Endothelial cell of umbilical vein (primary cell): ENCODE results near the gene MT1HL1. TPM values are rescaled to one million over a fixed set of nuclear protein-coding genes. Genes with fewer than 3 reads are reported as not detected.

Experiments
- BruUV-seq: library from RNA; stranded (reverse); fragments of 400-500 nt; replicated peaks from 2 replicates; lab custom pipeline; 2021; lab: Mats Ljungman, UMichigan
- CTCF ChIA-PET: fragments of 300-600, 350-600 bp; sonication (Branson Sonifier 250); formaldehyde crosslinking; loops from one replicate; lab custom pipeline; 2021; ENCODE audit warnings: antibody characterized with exemption, inconsistent platforms; lab: Charles Lee
- POLR2A ChIA-PET: fragments of 300-600, 350-600 bp; sonication (Branson Sonifier 250); formaldehyde crosslinking; loops from one replicate; lab custom pipeline; 2021; ENCODE audit warnings: antibody characterized with exemption, inconsistent platforms; lab: Charles Lee
- DNase-seq: peaks from one replicate; pipeline ENCODE4 v3.0.0-alpha.2; 2011; ENCODE audit warnings: low read depth, low spot score
- FAIRE-seq: peaks from 2 replicates; lab custom pipeline; 2011; peaks lifted over from hg19 to GRCh38; lab: Jason Lieb, UNC
- H2AFZ ChIP-seq: 2 replicates; pipeline ENCODE4 v1.6.0; 2012; ENCODE audit warnings: low read depth, low read length, control low read depth, inconsistent platforms
- H3K27ac ChIP-seq: 2 replicates; pipeline ENCODE4 v1.5.1; 2011; ENCODE audit warnings: low read depth, mild to moderate bottlenecking, control low read depth, low read length, moderate library complexity; ENCODE audit not compliant: insufficient read depth
- H3K27me3 ChIP-seq, 2 experiments: 2 replicates each; pipeline versions ENCODE4 v1.6.0 to v1.6.1; 2011; ENCODE audit warnings: low read length in 2 of 2, mixed read lengths in 1 of 2; ENCODE audit not compliant: control insufficient read depth in 2 of 2, insufficient read depth in 2 of 2
- H3K36me3 ChIP-seq, 2 experiments: 2 replicates in 1 of 2; 3 replicates in 1 of 2; pipeline ENCODE4 v1.5.1; 2011; ENCODE audit warnings: low read length in 2 of 2, mild to moderate bottlenecking in 1 of 2, moderate library complexity in 1 of 2; ENCODE audit not compliant: control insufficient read depth in 2 of 2, insufficient read depth in 2 of 2; ENCODE audit errors: extremely low read depth in 1 of 2
- H3K4me1 ChIP-seq: 3 replicates; pipeline ENCODE4 v1.5.1; 2011; ENCODE audit warnings: mild to moderate bottlenecking, low read length; ENCODE audit not compliant: control insufficient read depth, insufficient read depth; ENCODE audit errors: extremely low read depth
- H3K4me2 ChIP-seq: 2 replicates; pipeline ENCODE4 v1.6.1; 2011; ENCODE audit warnings: low read length, control low read depth, mixed read lengths; ENCODE audit not compliant: insufficient read depth
- H3K4me3 ChIP-seq, 3 experiments: fragments of 200-600 bp in 1 of 3; sonication (generic), shearing (Covaris generic) in 1 of 3; replicated peaks in 1 of 3; 2 replicates each; pipeline ENCODE4 v1.5.1; 2011 to 2016; ENCODE audit warnings: control low read depth in 3 of 3, low read length in 3 of 3, mild to moderate bottlenecking in 2 of 3, inconsistent platforms in 1 of 3, low read depth in 1 of 3, moderate library complexity in 1 of 3; ENCODE audit not compliant: insufficient read depth in 1 of 3
- H3K79me2 ChIP-seq: 2 replicates; pipeline ENCODE4 v1.6.0; 2012; ENCODE audit warnings: low read length, inconsistent platforms; ENCODE audit not compliant: control insufficient read depth, insufficient read depth
- H3K9ac ChIP-seq: replicated peaks from 2 replicates; pipeline ENCODE3; 2011; ENCODE audit warnings: low read length, control low read depth; ENCODE audit not compliant: insufficient read depth; ENCODE audit errors: extremely low read depth
- H3K9me1 ChIP-seq: replicated peaks from 3 replicates; pipeline ENCODE4 v1.6.0; 2011; ENCODE audit warnings: mild to moderate bottlenecking, low read length; ENCODE audit not compliant: control insufficient read depth, insufficient read depth; ENCODE audit errors: extremely low read depth
- H3K9me3 ChIP-seq: replicated peaks from 2 replicates; pipeline ENCODE4 v1.5.1; 2012; ENCODE audit warnings: low read length, inconsistent platforms; ENCODE audit not compliant: control insufficient read depth, insufficient read depth
- H4K20me1 ChIP-seq: replicated peaks from 2 replicates; pipeline ENCODE3; 2011; ENCODE audit warnings: mild to moderate bottlenecking, low read length; ENCODE audit not compliant: control insufficient read depth, insufficient read depth; ENCODE audit errors: extremely low read depth
- EZH2 ChIP-seq: IDR thresholded peaks from 2 replicates; pipeline ENCODE4 v1.6.1; 2012; ENCODE audit warnings: borderline replicate concordance, low read depth, mild to moderate bottlenecking, moderate library complexity, low read length, inconsistent platforms; ENCODE audit not compliant: severe bottlenecking
- GATA2 ChIP-seq: IDR thresholded peaks from 2 replicates; pipeline ENCODE4 v1.7.0; 2011; ENCODE audit warnings: low read depth, mild to moderate bottlenecking, moderate library complexity, mixed read lengths, low read length; ENCODE audit not compliant: insufficient read length, insufficient read depth
- JUN ChIP-seq: IDR thresholded peaks from 2 replicates; pipeline ENCODE4 v1.6.1; 2011; ENCODE audit warnings: borderline replicate concordance, low read depth; ENCODE audit not compliant: insufficient read length, insufficient read depth
- POLR2AphosphoS5 ChIP-seq: IDR thresholded peaks from 2 replicates; pipeline ENCODE4 v1.6.1; 2012; ENCODE audit warnings: low read depth, mild to moderate bottlenecking, control low read depth, low read length, moderate library complexity; ENCODE audit not compliant: insufficient read depth
- dilution Hi-C: fragments of 300-500 bp; cut with MboI; formaldehyde crosslinking; loops from one replicate; pipeline ENCODE4 v1.15.0; 2019; ENCODE audit warnings: low sequenced_read_pairs; ENCODE audit not compliant: extremely low pct_ligation_motif_present
- intact Hi-C: fragments of 100-400 bp; cut with micrococcal nuclease; formaldehyde crosslinking; loops from one replicate; pipeline ENCODE4 v1.10.0; 2022
- polyA plus RNA-seq, 4 experiments: library from polyadenylated mRNA; depleted of rRNA in 3 of 4; stranded (reverse) in 3 of 4; unstranded in 1 of 4; fragments of >200 nt; gene quantifications; 2 replicates each; pipeline versions ENCODE4 v1.2.1 to v1.2.3, GENCODE V29; 2011 to 2012; ENCODE audit warnings: missing spikeins in 1 of 4
- total RNA-seq: library from RNA; stranded (reverse); gene quantifications from 2 replicates; pipeline ENCODE4 v1.2.3, GENCODE V29; 2021
- TF ChIP-seq, protein P1 (sequence below), 2 donors: IDR thresholded peaks; 1 replicate in 1 of 2; 2 replicates in 1 of 2; pipeline ENCODE4 v1.5.1; 2011; ENCODE audit warnings: low read length in 2 of 2, mild to moderate bottlenecking in 2 of 2, moderate library complexity in 2 of 2, control low read depth in 1 of 2, inconsistent platforms in 1 of 2, low read depth in 1 of 2; ENCODE audit not compliant: insufficient read depth in 1 of 2; ENCODE audit errors: extremely low read depth in 1 of 2
- TF ChIP-seq, protein P2 (sequence below): IDR thresholded peaks from 2 replicates; pipeline ENCODE4 v1.6.1; 2011; ENCODE audit not compliant: insufficient read depth, insufficient read length

MT1HL1 gene
- total and polyA plus RNA-seq, 2 donors (not counting 3 experiments of a cell fraction or from before 2014, with no cell fraction given): not detected

DNA sequence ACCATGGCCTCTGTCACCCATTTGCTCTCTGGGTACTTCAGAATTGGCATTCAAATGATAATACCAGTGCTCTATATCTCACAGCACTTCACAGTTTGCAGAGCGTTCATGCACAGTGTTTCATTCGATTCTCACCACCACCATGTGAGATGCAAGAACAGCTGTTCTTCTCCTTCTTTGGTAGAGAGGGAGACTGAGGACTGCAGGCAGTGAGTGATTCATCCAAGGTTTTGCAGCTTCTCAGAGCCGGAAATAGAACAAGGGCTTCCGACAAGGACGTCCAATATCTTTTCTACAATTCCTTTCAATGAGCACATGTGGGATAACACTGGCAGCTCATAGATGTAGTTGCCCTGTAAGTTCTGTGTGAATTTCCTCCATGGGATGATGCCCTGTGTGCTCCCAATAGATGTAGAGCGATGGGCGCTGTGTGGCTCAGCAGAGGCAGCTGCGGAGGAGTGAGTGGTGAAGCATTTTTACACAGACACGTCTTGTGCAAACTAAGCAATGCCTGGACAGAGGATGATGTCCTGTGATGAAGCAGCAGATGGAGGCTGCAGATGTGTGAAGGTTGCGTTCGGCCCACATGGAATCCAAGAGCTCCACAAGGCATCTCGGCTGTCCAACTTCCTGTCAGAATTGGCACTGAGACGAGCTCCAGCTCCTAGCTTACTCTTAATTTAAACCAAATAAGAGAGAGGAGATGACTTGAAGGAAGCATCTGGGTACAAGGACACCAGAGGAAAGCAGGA lies 24.9 kb downstream of the MT1HL1 start:
- no TSS peak for BruUV-seq
- TF ChIP-seq EZH2: no peak
- TF ChIP-seq JUN: no peak
- no peak for TF ChIP-seq POLR2AphosphoS5
- TF ChIP-seq GATA2: no peak
- TF ChIP-seq, protein P1, sequence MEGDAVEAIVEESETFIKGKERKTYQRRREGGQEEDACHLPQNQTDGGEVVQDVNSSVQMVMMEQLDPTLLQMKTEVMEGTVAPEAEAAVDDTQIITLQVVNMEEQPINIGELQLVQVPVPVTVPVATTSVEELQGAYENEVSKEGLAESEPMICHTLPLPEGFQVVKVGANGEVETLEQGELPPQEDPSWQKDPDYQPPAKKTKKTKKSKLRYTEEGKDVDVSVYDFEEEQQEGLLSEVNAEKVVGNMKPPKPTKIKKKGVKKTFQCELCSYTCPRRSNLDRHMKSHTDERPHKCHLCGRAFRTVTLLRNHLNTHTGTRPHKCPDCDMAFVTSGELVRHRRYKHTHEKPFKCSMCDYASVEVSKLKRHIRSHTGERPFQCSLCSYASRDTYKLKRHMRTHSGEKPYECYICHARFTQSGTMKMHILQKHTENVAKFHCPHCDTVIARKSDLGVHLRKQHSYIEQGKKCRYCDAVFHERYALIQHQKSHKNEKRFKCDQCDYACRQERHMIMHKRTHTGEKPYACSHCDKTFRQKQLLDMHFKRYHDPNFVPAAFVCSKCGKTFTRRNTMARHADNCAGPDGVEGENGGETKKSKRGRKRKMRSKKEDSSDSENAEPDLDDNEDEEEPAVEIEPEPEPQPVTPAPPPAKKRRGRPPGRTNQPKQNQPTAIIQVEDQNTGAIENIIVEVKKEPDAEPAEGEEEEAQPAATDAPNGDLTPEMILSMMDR (IDR thresholded peaks at IDR 0.05; ENCODE audit: extremely low read depth in 1 of 2, insufficient read depth in 1 of 2, low read depth in 1 of 2, low read length in 2 of 2): no peak
- TF ChIP-seq, protein P2, sequence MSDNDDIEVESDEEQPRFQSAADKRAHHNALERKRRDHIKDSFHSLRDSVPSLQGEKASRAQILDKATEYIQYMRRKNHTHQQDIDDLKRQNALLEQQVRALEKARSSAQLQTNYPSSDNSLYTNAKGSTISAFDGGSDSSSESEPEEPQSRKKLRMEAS: no peak
- no peak for DNase-seq
- H4K20me1 ChIP-seq: no peaks in the 10 kb centered on the region
- H3K9me3 ChIP-seq: peaks cover 4% of the 10 kb centered on the region
- H3K27ac ChIP-seq: no peak overlapping the region
- no peak overlapping the region for H3K9ac ChIP-seq
- CTCF ChIA-PET: no interaction called here
- POLR2A ChIA-PET: no interaction called here
- no peak overlapping the region for H3K4me3 ChIP-seq
- no peaks in the 10 kb centered on the region for H3K9me1 ChIP-seq
- H3K4me2 ChIP-seq: no peak overlapping the region
- no peak overlapping the region for H2AFZ ChIP-seq
- no peaks in the 10 kb centered on the region for H3K36me3 ChIP-seq
- H3K4me1 ChIP-seq: no peaks in the 10 kb centered on the region
- intact Hi-C loops (no loop called here), dilution Hi-C loops (no loop called here)
- no peaks in the 10 kb centered on the region for H3K79me2 ChIP-seq
- FAIRE-seq: no peak
- no peaks in the 10 kb centered on the region for H3K27me3 ChIP-seq
